Heart left ventricle (tissue), 13 donors: ENCODE measurements around the gene FDX2.

ENCODE experiments used
- POLR2A ChIP-seq, 2 donors: fragments of 450-650 bp; IDR thresholded peaks; one replicate each; pipeline ENCODE4 v1.6.1; 2017; ENCODE audit warnings: antibody characterized with exemption in 2 of 2, mild to moderate bottlenecking in 2 of 2, moderate library complexity in 2 of 2
- TF ChIP-seq, protein P1 (sequence below), 12 donors: fragments of 200-600 bp; sonication (generic) in 4 of 12; IDR thresholded peaks; one replicate each; pipeline versions ENCODE4 v1.5.0 to v1.8.0; 2018 to 2022; ENCODE audit warnings: antibody characterized with exemption in 12 of 12, mild to moderate bottlenecking in 5 of 12
- donor health status: ischemic (EF 13 %, LVEDD 7.1; RV severe dilation, severe dysfunction).
- donor health status: DM: no; HTN: yes; CAD: no.
- donor health status: DM: no; HTN: no; CAD: no.
- donor health status: ischemic (EF 25% LVEDD 6.9; RV normal size, moderate dysfunction).
- donor health status: ischemic (EF 25% LVEDD 5.7; RV mildly dilated, moderate dysfunction).
- donor health status: ischemic (EF 35%, LVEDD 5.7; RV mildly dilated, moderate dysfunction).
- donor health status: nonischemic (EF 11% LVEDD 7.7; RV severe dilation, severe dysfunction).
- donor health status: DM: yes; HTN: yes; CAD: no.
- donor health status: PGD.
- donor health status: ischemic (EF 29% LVEDD 5.4; RV normal size, mild dysfunction).
- donor health status: nonischemic (EF 23%, LVEDD 6.1; RV moderate dilation, normal function).

DNA sequence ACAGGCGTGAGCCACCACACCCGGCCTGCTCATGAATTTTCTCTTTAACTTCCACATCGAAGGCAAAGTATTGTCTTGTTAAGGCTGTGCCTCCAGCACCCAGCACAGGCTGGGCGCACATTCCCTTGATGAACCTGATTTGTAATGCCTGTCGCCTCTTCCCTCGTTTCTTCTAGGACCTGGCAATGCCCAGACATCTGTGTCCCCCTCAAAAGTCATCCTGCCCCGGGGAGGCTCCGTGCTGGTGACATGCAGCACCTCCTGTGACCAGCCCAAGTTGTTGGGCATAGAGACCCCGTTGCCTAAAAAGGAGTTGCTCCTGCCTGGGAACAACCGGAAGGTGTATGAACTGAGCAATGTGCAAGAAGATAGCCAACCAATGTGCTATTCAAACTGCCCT is 41.2 kb downstream of the FDX2 start:
- TF ChIP-seq, protein P1, sequence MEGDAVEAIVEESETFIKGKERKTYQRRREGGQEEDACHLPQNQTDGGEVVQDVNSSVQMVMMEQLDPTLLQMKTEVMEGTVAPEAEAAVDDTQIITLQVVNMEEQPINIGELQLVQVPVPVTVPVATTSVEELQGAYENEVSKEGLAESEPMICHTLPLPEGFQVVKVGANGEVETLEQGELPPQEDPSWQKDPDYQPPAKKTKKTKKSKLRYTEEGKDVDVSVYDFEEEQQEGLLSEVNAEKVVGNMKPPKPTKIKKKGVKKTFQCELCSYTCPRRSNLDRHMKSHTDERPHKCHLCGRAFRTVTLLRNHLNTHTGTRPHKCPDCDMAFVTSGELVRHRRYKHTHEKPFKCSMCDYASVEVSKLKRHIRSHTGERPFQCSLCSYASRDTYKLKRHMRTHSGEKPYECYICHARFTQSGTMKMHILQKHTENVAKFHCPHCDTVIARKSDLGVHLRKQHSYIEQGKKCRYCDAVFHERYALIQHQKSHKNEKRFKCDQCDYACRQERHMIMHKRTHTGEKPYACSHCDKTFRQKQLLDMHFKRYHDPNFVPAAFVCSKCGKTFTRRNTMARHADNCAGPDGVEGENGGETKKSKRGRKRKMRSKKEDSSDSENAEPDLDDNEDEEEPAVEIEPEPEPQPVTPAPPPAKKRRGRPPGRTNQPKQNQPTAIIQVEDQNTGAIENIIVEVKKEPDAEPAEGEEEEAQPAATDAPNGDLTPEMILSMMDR (IDR thresholded peaks at IDR 0.05), result no peak
- no peak for TF ChIP-seq POLR2A (IDR thresholded peaks at IDR 0.05)
